Mucosa of rectum (tissue), 2 donors: ENCODE results near the gene MMD.
"Not testable (repeated sequence)": the region's sequence is repeated elsewhere in the genome, so short reads cannot be mapped to it uniquely, and the experiment has no call there.

Experiments
- H3K27ac ChIP-seq, 2 donors: one replicate each; pipeline ENCODE4 v1.7.0; 2013; ENCODE audit warnings: inconsistent platforms in 2 of 2, low read depth in 2 of 2, low read length in 2 of 2
- H3K27me3 ChIP-seq, 2 donors: one replicate each; pipeline ENCODE4 v1.7.0; 2013; ENCODE audit warnings: low read length in 2 of 2; ENCODE audit not compliant: control insufficient read depth in 2 of 2, insufficient read depth in 2 of 2
- H3K36me3 ChIP-seq, 2 donors: one replicate each; pipeline ENCODE4 v1.7.0; 2013; ENCODE audit warnings: low read length in 2 of 2; ENCODE audit not compliant: control insufficient read depth in 2 of 2, insufficient read depth in 2 of 2
- H3K4me1 ChIP-seq, 2 donors: one replicate each; pipeline ENCODE4 v1.7.0; 2013; ENCODE audit warnings: low read length in 2 of 2, mild to moderate bottlenecking in 1 of 2; ENCODE audit not compliant: control insufficient read depth in 2 of 2, insufficient read depth in 2 of 2
- H3K4me3 ChIP-seq, 2 donors: one replicate each; pipeline ENCODE4 v1.7.0; 2013; ENCODE audit warnings: low read length in 2 of 2
- H3K9ac ChIP-seq, 2 donors: one replicate each; pipeline ENCODE4 v1.7.0; 2013; ENCODE audit warnings: low read length in 2 of 2, low read depth in 1 of 2, mild to moderate bottlenecking in 1 of 2
- H3K9me3 ChIP-seq, 2 donors: one replicate each; pipeline ENCODE4 v1.7.0; 2013; ENCODE audit warnings: low read length in 2 of 2; ENCODE audit not compliant: control insufficient read depth in 2 of 2
- donor health status: healthy.
- donor health status: Normal muscosa, but diverticular disease.

Gene MMD, protein sequence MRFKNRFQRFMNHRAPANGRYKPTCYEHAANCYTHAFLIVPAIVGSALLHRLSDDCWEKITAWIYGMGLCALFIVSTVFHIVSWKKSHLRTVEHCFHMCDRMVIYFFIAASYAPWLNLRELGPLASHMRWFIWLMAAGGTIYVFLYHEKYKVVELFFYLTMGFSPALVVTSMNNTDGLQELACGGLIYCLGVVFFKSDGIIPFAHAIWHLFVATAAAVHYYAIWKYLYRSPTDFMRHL

GRCh38 chr17:55421179-55421934, at the start of gene MMD:
MMD (minus strand) TSS chr17:55421835; CDS start chr17:55421695, 140 bp downstream.
- H3K4me1 ChIP-seq = peaks cover 7 to 14% of the 10 kb centered on the region in 2 donors
- H3K27ac ChIP-seq = peak within 1 kb of the TSS; percentile 83 to 92
- H3K9me3 ChIP-seq = no peaks in the 10 kb centered on the region
- no peaks in the 10 kb centered on the region for H3K27me3 ChIP-seq
- no peaks in the 10 kb centered on the region for H3K36me3 ChIP-seq
- H3K9ac ChIP-seq = peak within 1 kb of the TSS; percentile 89 to 90
- H3K4me3 ChIP-seq = peak within 1 kb of the TSS; percentile 87 to 94

GRCh38 chr17:55466671-55467070, 45.0 kb upstream of the MMD start:
- H3K27me3 ChIP-seq = no peaks in the 10 kb centered on the region
- H3K27ac ChIP-seq = no peak overlapping the region
- no peaks in the 10 kb centered on the region for H3K9me3 ChIP-seq
- no peaks in the 10 kb centered on the region for H3K36me3 ChIP-seq
- no peaks in the 10 kb centered on the region for H3K4me1 ChIP-seq
- no peak overlapping the region for H3K9ac ChIP-seq
- no peak overlapping the region for H3K4me3 ChIP-seq

DNA sequence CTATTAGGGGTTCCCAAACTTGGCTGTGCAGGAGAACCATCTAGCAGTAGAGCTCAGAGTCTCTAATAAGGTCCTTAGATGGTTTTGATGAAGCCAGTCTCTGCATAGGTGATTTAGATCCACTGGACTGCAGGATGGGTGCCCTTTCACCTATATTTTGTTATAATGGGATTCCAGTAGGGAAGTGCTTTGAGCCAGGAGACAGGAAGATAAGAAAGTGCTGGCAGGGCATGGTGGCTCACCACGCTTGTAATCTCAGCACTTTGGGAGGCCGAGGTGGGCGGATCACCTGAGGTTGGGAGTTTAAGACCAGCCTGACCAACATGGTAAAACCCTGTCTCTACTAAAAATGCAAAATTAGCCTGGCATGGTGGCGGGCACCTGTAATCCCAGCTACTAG, 44.1 kb upstream of the MMD start:
- not testable (repeated sequence) for H3K27ac ChIP-seq, H3K4me1 ChIP-seq, H3K27me3 ChIP-seq, H3K9ac ChIP-seq, H3K4me3 ChIP-seq, H3K36me3 ChIP-seq, H3K9me3 ChIP-seq

DNA sequence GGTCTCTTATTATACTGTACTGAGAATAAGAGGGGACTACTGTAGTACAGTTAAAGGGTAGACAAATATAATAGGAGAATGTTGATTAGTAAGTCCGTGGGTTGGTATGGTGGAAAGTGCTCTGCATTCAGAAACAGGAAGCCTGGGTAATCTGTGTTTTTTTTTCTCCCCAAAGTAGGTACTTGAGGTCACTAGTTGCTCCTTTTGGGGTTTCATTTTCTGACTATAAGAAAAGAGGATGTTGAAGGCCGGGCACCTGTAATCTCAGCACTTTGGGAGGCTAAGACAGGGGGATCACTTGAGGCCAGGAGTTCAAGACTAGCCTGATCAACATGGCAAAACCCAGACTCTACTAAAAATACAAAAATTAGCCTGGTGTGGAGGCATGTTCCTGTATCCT, 42.0 kb upstream of the MMD start:
- H3K4me3 ChIP-seq = no peak overlapping the region
- H3K36me3 ChIP-seq = no peaks in the 10 kb centered on the region
- no peaks in the 10 kb centered on the region for H3K4me1 ChIP-seq
- H3K9me3 ChIP-seq = no peaks in the 10 kb centered on the region
- H3K9ac ChIP-seq = no peak overlapping the region
- H3K27ac ChIP-seq = no peak overlapping the region
- no peaks in the 10 kb centered on the region for H3K27me3 ChIP-seq

- H3K4me3 ChIP-seq = no peak overlapping the region
- H3K4me1 ChIP-seq = no peaks in the 10 kb centered on the region
- no peaks in the 10 kb centered on the region for H3K27me3 ChIP-seq
- H3K36me3 ChIP-seq = no peaks in the 10 kb centered on the region
- H3K9ac ChIP-seq = no peak overlapping the region
- no peak overlapping the region for H3K27ac ChIP-seq
- no peaks in the 10 kb centered on the region for H3K9me3 ChIP-seq
These were observed 41.1 kb upstream of the MMD start for GRCh38 chr17:55462711-55463110.

GRCh38 chr17:55462234-55462633, 40.6 kb upstream of the MMD start:
- H3K27ac ChIP-seq = no peak overlapping the region
- no peaks in the 10 kb centered on the region for H3K36me3 ChIP-seq

DNA sequence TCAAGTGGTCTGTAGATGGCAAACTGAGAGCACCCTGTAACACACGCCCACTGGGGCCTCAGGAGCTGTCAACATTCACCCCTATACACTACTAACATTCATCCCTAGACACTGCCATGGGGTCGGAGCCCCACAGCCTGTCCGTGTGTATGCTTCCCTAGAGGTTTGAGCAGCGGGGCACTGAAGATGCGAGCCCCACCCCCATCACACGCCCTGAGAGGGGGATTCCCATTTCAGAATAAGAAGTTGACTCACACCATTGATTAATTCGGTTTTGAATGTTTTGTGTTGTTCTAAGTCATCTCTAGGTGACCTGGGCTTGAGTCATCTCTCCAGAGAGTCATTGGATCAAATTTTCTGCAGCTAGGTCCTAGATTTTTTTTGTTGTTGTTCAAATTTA, 37.3 kb upstream of the MMD start:
- Histone ChIP-seq H3K9ac (no peak overlapping the region), H3K36me3 (no peaks in the 10 kb centered on the region), H3K27ac (no peak overlapping the region), H3K27me3 (no peaks in the 10 kb centered on the region), H3K9me3 (no peaks in the 10 kb centered on the region), H3K4me3 (no peak overlapping the region), H3K4me1 (no peaks in the 10 kb centered on the region)

More at GRCh38 chr17:55462234-55462633, 40.6 kb upstream of the MMD start:
- H3K27me3 ChIP-seq = no peaks in the 10 kb centered on the region
- no peaks in the 10 kb centered on the region for H3K4me1 ChIP-seq
- H3K9ac ChIP-seq = no peak overlapping the region
- H3K4me3 ChIP-seq = no peak overlapping the region
- no peaks in the 10 kb centered on the region for H3K9me3 ChIP-seq

DNA sequence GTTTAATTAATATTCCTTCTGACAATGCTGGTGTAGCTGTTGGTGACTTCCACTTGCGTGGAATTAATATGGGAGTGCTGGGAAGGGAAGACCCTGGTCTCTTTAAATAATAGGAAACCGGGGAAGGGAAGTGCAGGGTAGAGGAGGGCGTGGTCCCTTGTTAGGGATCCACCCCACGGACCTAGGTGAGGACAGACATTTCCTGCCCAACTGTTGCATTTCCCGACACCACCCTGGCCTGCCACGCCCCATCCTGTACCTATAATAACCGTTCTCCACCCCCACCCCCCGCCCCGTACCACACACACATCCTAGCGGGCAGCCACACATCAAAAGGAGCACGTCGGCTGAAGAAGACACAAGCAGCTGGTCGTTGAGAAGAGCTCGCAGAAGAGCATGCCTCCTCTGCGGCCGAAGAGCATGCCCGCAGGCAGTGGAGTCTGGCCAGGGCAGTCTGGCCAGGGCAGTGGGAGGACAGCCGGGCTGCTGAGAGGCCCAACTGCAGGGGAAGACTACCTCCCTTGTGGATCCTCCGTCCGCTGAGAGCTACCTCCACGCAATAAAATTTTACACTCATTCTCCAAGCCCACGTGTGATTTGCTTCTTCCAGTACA, 36.8 kb upstream of the MMD start:
- no peak overlapping the region for H3K4me3 ChIP-seq
- H3K27ac ChIP-seq = no peak overlapping the region
- H3K36me3 ChIP-seq = no peaks in the 10 kb centered on the region
- no peak overlapping the region for H3K9ac ChIP-seq
- no peaks in the 10 kb centered on the region for H3K9me3 ChIP-seq
- no peaks in the 10 kb centered on the region for H3K27me3 ChIP-seq
- no peaks in the 10 kb centered on the region for H3K4me1 ChIP-seq

- H3K36me3 ChIP-seq = no peaks in the 10 kb centered on the region
- H3K9ac ChIP-seq = no peak overlapping the region
- H3K9me3 ChIP-seq = no peaks in the 10 kb centered on the region
- no peak overlapping the region for H3K27ac ChIP-seq
- no peak overlapping the region for H3K4me3 ChIP-seq
- no peaks in the 10 kb centered on the region for H3K27me3 ChIP-seq
- H3K4me1 ChIP-seq = no peaks in the 10 kb centered on the region
These were observed 34.9 kb upstream of the MMD start for GRCh38 chr17:55456307-55457240.
